ENCODE data around the gene GYG2. TPM values are rescaled to one million over a fixed set of nuclear protein-coding genes. Genes with fewer than 3 reads are reported as not detected.
"Not testable (repeated sequence)": the region's sequence is repeated elsewhere in the genome, so short reads cannot be mapped to it uniquely, and the experiment has no call there.

The GYG2 gene
- total RNA-seq, 1 experiment from 2014 or later = 9.0 TPM

GRCh38 chrX:2892816-2893215, 64.1 kb downstream of the GYG2 start:
- Mint-ChIP-seq H3K27ac (ENCODE audit: unreplicated experiment) (no peak overlapping the region), H3K4me1 (ENCODE audit: low read depth, unreplicated experiment) (peaks cover 73% of the 10 kb centered on the region), H3K36me3 (ENCODE audit: insufficient read depth, unreplicated experiment) (peaks cover 16% of the 10 kb centered on the region), H3K4me3 (ENCODE audit: low read depth, unreplicated experiment) (no peak overlapping the region), H3K27me3 (ENCODE audit: unreplicated experiment) (no peaks in the 10 kb centered on the region), H3K9me3 (ENCODE audit: low read depth, unreplicated experiment) (no peaks in the 10 kb centered on the region)
- intact Hi-C loops (cut with micrococcal nuclease; ENCODE audit: unreplicated experiment) = no loop called here
- DNase-seq = no peak
- CTCF ChIA-PET = no interaction called here
- BruUV-seq (replicated peaks) = no TSS peak
- TF ChIP-seq CTCF (IDR thresholded peaks at IDR 0.05; ENCODE audit: unreplicated experiment) = no peak

- Mint-ChIP-seq H3K9me3 (ENCODE audit: low read depth, unreplicated experiment) (no peaks in the 10 kb centered on the region), H3K4me1 (ENCODE audit: low read depth, unreplicated experiment) (peaks cover 62% of the 10 kb centered on the region), H3K27ac (ENCODE audit: unreplicated experiment) (peak overlapping the region; percentile 52), H3K36me3 (ENCODE audit: insufficient read depth, unreplicated experiment) (peaks cover 30% of the 10 kb centered on the region), H3K4me3 (ENCODE audit: low read depth, unreplicated experiment) (no peak overlapping the region), H3K27me3 (ENCODE audit: unreplicated experiment) (no peaks in the 10 kb centered on the region)
- CTCF ChIA-PET = interaction anchor here (0.6 to 1.2 kb wide), 2 partner anchors 10 to 654 kb away, joined by 3 to 5 read pairs; no protein-coding TSS in a partner anchor
- BruUV-seq (replicated peaks) = no TSS peak
- no peak for TF ChIP-seq CTCF (IDR thresholded peaks at IDR 0.05; ENCODE audit: unreplicated experiment)
- intact Hi-C loops (cut with micrococcal nuclease; ENCODE audit: unreplicated experiment) = loop anchor here (5.0 kb wide), 1 partner anchor 132 kb away; no protein-coding TSS in a partner anchor
- peak; percentile 54 for DNase-seq
Observed at GRCh38 chrX:2894885-2895292, 66.2 kb downstream of the GYG2 start.

- TF ChIP-seq CTCF (IDR thresholded peaks at IDR 0.05; ENCODE audit: unreplicated experiment) = no peak
- Mint-ChIP-seq H3K27me3 (ENCODE audit: unreplicated experiment) (no peaks in the 10 kb centered on the region), H3K27ac (ENCODE audit: unreplicated experiment) (peak overlapping the region; percentile 97), H3K36me3 (ENCODE audit: insufficient read depth, unreplicated experiment) (peaks cover 31% of the 10 kb centered on the region), H3K4me1 (ENCODE audit: low read depth, unreplicated experiment) (peaks cover 40% of the 10 kb centered on the region), H3K4me3 (ENCODE audit: low read depth, unreplicated experiment) (peak overlapping the region; percentile 69), H3K9me3 (ENCODE audit: low read depth, unreplicated experiment) (no peaks in the 10 kb centered on the region)
- BruUV-seq (replicated peaks) = no TSS peak
- DNase-seq = no peak
- intact Hi-C loops (cut with micrococcal nuclease; ENCODE audit: unreplicated experiment) = loop anchor here (5.0 kb wide), 1 partner anchor 130 kb away; no protein-coding TSS in a partner anchor
- CTCF ChIA-PET = interaction anchor here (1.3 kb wide), 1 partner anchor 16 kb away, joined by 4 read pairs; no protein-coding TSS in a partner anchor
Observed at GRCh38 chrX:2897311-2897689, 68.6 kb downstream of the GYG2 start.

- H3K27ac Mint-ChIP-seq (ENCODE audit: unreplicated experiment) = peak overlapping the region; percentile 97
- not testable (repeated sequence) for H3K9me3 Mint-ChIP-seq (ENCODE audit: low read depth, unreplicated experiment); H3K27me3 Mint-ChIP-seq (ENCODE audit: unreplicated experiment)
- intact Hi-C loops (cut with micrococcal nuclease; ENCODE audit: unreplicated experiment) = loop anchor here (2.0 to 5.0 kb wide), 2 partner anchors 31 to 129 kb away; partner anchors contain the start of gene ARSD
- H3K4me1 Mint-ChIP-seq (ENCODE audit: low read depth, unreplicated experiment) = peaks cover 33% of the 10 kb centered on the region
- DNase-seq = peak; percentile 82
- H3K36me3 Mint-ChIP-seq (ENCODE audit: insufficient read depth, unreplicated experiment) = peaks cover 35% of the 10 kb centered on the region
- peak overlapping the region; percentile 69 for H3K4me3 Mint-ChIP-seq (ENCODE audit: low read depth, unreplicated experiment)
- CTCF ChIA-PET = interaction anchor here (1.3 kb wide), 1 partner anchor 15 kb away, joined by 4 read pairs; no protein-coding TSS in a partner anchor
- TSS peak; percentile 83 for BruUV-seq (replicated peaks)
Observed at GRCh38 chrX:2897690-2898623, 69.2 kb downstream of the GYG2 start.
